Uterine smooth muscle cell (primary cell): ENCODE results near the gene GDPD5. TPM values are rescaled to one million over a fixed set of nuclear protein-coding genes. Genes with fewer than 3 reads are reported as not detected.

Experiments used
- total RNA-seq: library from RNA; depleted of rRNA; stranded (reverse); fragments of >200 nt; gene quantifications from 2 replicates; pipeline ENCODE4 v1.2.3, GENCODE V29; 2014

The GDPD5 gene, protein sequence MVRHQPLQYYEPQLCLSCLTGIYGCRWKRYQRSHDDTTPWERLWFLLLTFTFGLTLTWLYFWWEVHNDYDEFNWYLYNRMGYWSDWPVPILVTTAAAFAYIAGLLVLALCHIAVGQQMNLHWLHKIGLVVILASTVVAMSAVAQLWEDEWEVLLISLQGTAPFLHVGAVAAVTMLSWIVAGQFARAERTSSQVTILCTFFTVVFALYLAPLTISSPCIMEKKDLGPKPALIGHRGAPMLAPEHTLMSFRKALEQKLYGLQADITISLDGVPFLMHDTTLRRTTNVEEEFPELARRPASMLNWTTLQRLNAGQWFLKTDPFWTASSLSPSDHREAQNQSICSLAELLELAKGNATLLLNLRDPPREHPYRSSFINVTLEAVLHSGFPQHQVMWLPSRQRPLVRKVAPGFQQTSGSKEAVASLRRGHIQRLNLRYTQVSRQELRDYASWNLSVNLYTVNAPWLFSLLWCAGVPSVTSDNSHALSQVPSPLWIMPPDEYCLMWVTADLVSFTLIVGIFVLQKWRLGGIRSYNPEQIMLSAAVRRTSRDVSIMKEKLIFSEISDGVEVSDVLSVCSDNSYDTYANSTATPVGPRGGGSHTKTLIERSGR
- 1.9 and 4.1 TPM in 2 replicates for total RNA-seq

DNA sequence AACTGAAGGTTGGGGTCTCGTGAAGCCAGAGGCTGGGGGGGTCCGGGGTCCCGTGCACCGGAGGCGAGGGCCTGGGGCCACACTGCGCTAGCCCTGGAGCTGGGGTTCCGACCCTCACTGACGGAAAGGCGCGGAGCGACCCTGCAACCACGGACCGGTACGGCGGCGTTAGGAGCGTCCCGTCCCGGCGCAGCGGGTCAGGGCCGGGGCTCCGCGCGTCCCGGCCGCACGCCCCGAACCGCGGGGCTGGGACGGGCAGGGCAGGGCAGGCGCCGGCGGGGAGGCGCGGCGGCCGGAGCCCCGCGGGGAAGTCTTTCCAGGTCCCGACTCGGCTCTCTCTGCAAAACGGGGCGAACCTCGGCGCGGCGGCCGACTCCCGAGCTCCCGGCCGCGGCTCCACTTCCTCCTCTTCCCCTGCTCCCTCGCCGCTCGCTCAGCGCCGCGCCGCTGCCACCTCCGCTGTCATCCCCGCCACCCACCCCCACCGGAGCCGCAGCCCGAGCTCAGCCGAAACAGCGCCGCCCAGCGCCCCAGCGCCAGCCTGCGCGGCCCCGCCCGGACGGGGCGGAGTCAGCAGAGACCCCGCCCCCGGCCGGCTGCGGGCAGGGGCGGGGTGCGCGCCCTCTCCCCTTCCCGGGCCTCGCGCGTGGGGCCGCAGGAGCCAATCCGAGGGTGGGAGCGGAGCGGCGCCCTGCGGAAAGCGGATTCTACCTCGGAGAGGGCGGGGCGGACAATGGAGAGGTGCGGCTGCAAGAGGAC lies at the start of gene GDPD5:
GDPD5 (minus strand) TSS at position 509 of the 759 bp plus-strand sequence. CDS start 48,206 bp downstream, outside the sequence.

DNA sequence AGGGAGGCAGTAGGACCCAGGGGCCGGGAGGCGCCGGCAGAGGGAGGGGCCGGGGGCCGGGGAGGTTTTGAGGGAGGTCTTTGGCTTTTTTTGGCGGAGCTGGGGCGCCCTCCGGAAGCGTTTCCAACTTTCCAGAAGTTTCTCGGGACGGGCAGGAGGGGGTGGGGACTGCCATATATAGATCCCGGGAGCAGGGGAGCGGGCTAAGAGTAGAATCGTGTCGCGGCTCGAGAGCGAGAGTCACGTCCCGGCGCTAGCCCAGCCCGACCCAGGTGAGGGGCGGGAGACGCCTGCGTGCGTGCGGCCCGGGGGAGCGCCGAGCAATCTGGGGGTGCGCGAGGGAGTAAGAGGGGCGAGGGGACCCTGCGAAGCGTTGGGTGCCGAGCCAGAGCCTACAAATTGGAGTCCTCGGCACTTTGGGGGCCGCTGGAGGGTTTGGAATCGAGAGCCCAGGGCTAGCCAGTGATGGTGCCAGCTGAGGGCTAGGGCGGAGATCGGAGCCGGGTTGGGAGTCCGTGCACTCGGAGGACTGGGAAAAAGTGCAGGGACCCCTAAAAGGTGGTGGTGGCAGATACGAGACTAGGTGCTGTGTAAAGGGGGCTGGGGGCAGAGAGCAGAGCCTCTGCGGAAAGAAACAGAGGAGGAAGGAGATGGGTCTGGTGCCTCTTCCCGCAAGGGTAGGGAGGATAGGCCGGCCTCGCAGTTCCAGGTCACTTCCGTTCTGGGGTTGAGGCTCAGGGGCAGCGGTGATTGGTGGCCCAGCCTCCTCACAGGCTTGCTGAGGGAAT lies 36.5 kb upstream of the GDPD5 start, which contains the start of gene SERPINH1:
SERPINH1 (plus strand) TSS at position 206 of the 788 bp plus-strand sequence. CDS start 4,097 bp downstream, outside the sequence.

DNA sequence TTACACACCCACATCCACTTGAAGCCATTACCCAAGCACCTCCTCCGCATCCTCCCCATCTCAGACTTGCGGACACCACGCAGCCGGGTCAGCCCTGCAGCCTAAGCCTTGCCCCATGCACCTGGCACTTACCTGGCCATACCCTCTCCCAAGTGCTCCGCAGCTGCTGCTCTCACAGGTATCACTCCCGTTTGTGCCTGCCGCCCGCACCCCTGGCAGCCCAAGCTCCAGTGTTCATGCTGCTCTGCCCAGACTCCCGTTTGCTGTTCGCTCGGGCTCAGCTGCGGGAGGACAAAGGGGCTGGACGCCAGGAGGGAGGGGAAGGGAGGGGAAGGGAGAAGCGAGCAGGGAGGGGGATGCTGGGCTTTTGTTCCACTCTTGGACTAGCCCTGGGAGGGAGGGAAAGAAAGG lies 92.8 kb downstream of the GDPD5 start, which contains the start of gene KLHL35:
KLHL35 (minus strand) TSS at position 293 of the 411 bp plus-strand sequence. CDS start 2,574 bp downstream, outside the sequence.

DNA sequence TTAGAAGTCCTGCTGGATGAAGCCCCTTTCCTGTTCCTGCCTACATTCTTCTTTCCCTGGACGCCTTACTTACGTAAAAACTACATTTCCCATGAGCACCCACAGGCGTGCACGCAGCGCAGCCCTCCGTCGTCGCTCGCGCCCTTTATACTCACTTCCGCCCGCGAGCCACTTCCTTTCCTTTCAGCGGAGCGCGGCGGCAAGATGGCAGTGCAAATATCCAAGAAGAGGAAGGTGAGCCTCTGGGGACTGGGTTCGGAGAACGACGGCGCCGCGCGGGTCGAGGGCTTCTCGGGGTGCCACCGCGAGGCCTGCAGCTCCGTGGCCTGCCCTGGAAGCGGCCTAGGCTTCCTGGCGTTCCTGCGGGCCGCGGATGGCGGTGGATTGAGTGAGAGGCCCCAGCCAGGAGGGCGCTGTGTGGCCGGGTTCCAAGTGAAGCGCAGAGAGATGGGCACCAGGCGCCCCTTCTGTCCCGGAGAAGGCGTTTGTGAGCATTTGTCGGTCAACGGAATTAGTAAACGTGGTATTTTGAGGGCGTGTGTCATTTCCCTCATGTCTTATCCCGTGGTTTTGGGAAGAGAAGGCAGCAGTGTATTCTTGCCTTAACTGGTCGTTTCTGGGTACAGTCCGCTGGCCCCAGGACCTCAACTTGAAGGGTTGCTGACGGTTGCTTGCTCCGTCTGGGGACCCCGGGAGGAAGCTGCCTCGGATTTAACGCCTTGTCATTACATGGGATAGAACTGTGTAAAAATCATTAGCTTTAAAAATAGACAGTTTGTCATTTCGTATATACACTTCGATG lies 126.2 kb downstream of the GDPD5 start, which contains the start of gene RPS3:
RPS3 (plus strand) TSS at position 175 of the 802 bp plus-strand sequence; CDS start at position 205, 30 bp downstream.

Other genes starting within 250 kb of the GDPD5 start
- gene ARRB1, start 174.3 kb downstream of the GDPD5 start, total RNA-seq, result 3.0 and 3.2 TPM in 2 replicates
- 1,878 and 2,289 TPM in 2 replicates for gene RPS3, start 126.4 kb downstream of the GDPD5 start, total RNA-seq
- gene KLHL35, start 92.7 kb downstream of the GDPD5 start, total RNA-seq, result 1.7 and 2.2 TPM in 2 replicates
- 1,093 and 1,842 TPM in 2 replicates for gene SERPINH1, start 36.3 kb upstream of the GDPD5 start, total RNA-seq
- 1.1 and 1.3 TPM in 2 replicates for gene MAP6, start 143.1 kb upstream of the GDPD5 start, total RNA-seq
- gene MOGAT2, start 191.9 kb upstream of the GDPD5 start, total RNA-seq, result not detected in 2 replicates
- 1.3 and 2.1 TPM in 2 replicates for gene DGAT2, start 242.8 kb upstream of the GDPD5 start, total RNA-seq